H1 (cell line): ENCODE results near the gene HACD2. TPM values are rescaled to one million over a fixed set of nuclear protein-coding genes. Genes with fewer than 3 reads are reported as not detected.

ENCODE experiments used
- CTCF ChIA-PET: fragments of 300-600 bp; sonication (Branson Sonifier 250); formaldehyde crosslinking; loops from one replicate; lab custom pipeline; 2021; ENCODE audit not compliant: partially characterized antibody; lab: Charles Lee
- POLR2A ChIA-PET: fragments of 300-600 bp; sonication (Branson Sonifier 250); formaldehyde crosslinking; loops from one replicate; lab custom pipeline; 2021; ENCODE audit warnings: inconsistent platforms; ENCODE audit not compliant: partially characterized antibody; lab: Charles Lee
- DNase-seq, 2 experiments: peaks; one replicate each; pipeline versions ENCODE4 v3.0.0 to v3.0.0-alpha.2; 2010 to 2022; ENCODE audit warnings: low spot score in 2 of 2, low read depth in 1 of 2, mixed read lengths in 1 of 2
- FAIRE-seq: peaks from 2 replicates; lab custom pipeline; 2011; peaks lifted over from hg19 to GRCh38; lab: Jason Lieb, UNC
- H2AFZ ChIP-seq: 2 replicates; pipeline ENCODE4 v1.8.1; 2012; ENCODE audit warnings: low read length, inconsistent platforms
- H2AK5ac ChIP-seq: 2 replicates; pipeline ENCODE4 v1.6.1; 2013; ENCODE audit warnings: low read depth, low read length
- H2BK120ac ChIP-seq: replicated peaks from 2 replicates; pipeline ENCODE3; 2013; ENCODE audit warnings: low read depth, low read length, inconsistent platforms
- H2BK12ac ChIP-seq: 2 replicates; pipeline ENCODE4 v1.6.1; 2013; ENCODE audit warnings: low read depth, low read length
- H2BK15ac ChIP-seq: 2 replicates; pipeline ENCODE4 v1.6.1; 2013; ENCODE audit warnings: low read length
- H2BK20ac ChIP-seq: 2 replicates; pipeline ENCODE4 v1.6.1; 2013; ENCODE audit warnings: low read length
- H2BK5ac ChIP-seq: 2 replicates; pipeline ENCODE4 v1.6.1; 2013; ENCODE audit warnings: low read depth, low read length
- H3K14ac ChIP-seq: 2 replicates; pipeline ENCODE4 v1.6.1; 2013; ENCODE audit warnings: inconsistent platforms; ENCODE audit not compliant: insufficient read length
- H3K18ac ChIP-seq: 2 replicates; pipeline ENCODE4 v1.6.1; 2013; ENCODE audit warnings: low read length; ENCODE audit errors: extremely low read depth
- H3K23ac ChIP-seq: 2 replicates; pipeline ENCODE4 v1.6.1; 2013; ENCODE audit warnings: inconsistent platforms; ENCODE audit not compliant: insufficient read length
- H3K23me2 ChIP-seq: 2 replicates; pipeline ENCODE4 v1.6.1; 2013; ENCODE audit warnings: low read depth, low read length
- H3K27ac ChIP-seq: 2 replicates; pipeline ENCODE4 v1.6.1; 2011; ENCODE audit warnings: low read depth, low read length, inconsistent platforms
- H3K27me3 ChIP-seq, 4 experiments: replicated peaks in 1 of 4; 1 replicate in 1 of 4; 2 replicates in 3 of 4; pipeline versions ENCODE4 v1.6.1 to v1.8.1; 2011 to 2013; ENCODE audit warnings: low read length in 3 of 4, mild to moderate bottlenecking in 3 of 4, inconsistent platforms in 2 of 4, mixed read lengths in 2 of 4, moderate library complexity in 1 of 4; ENCODE audit not compliant: control insufficient read depth in 3 of 4, insufficient read depth in 3 of 4; ENCODE audit errors: extremely low read depth in 1 of 4
- H3K36me3 ChIP-seq, 4 experiments: 2 replicates each; pipeline versions ENCODE4 v1.6.1 to v1.8.1; 2011 to 2013; ENCODE audit warnings: mild to moderate bottlenecking in 4 of 4, low read length in 3 of 4, moderate library complexity in 2 of 4, control low read depth in 1 of 4, inconsistent platforms in 1 of 4; ENCODE audit not compliant: insufficient read depth in 4 of 4, control insufficient read depth in 2 of 4
- H3K4ac ChIP-seq: replicated peaks from 2 replicates; pipeline ENCODE3; 2013; ENCODE audit warnings: low read length, low read depth, mixed read lengths, inconsistent platforms; ENCODE audit not compliant: insufficient read length
- H3K4me1 ChIP-seq, 4 experiments: replicated peaks in 1 of 4; 1 replicate in 1 of 4; 2 replicates in 3 of 4; pipeline versions ENCODE4 v1.6.1 to v1.8.1; 2011 to 2013; ENCODE audit warnings: low read length in 3 of 4, inconsistent platforms in 2 of 4, mixed read lengths in 1 of 4; ENCODE audit not compliant: insufficient read depth in 4 of 4, control insufficient read depth in 3 of 4
- H3K4me2 ChIP-seq, 2 experiments: 2 replicates each; pipeline versions ENCODE4 v1.6.1 to v1.8.1; 2011 to 2013; ENCODE audit warnings: low read depth in 2 of 2, low read length in 2 of 2, control low read depth in 1 of 2, inconsistent platforms in 1 of 2, mild to moderate bottlenecking in 1 of 2; ENCODE audit not compliant: insufficient read depth in 1 of 2
- H3K4me3 ChIP-seq, 4 experiments: fragments of 200-600, 300-600 bp in 1 of 4; sonication (generic), shearing (Covaris generic), sonication (Bioruptor Twin) in 1 of 4; 2 replicates each; pipeline versions ENCODE4 v1.5.1 to v1.8.1; 2011 to 2016; ENCODE audit warnings: low read length in 4 of 4, low read depth in 3 of 4, control low read depth in 2 of 4, inconsistent platforms in 2 of 4, mild to moderate bottlenecking in 2 of 4, mixed read lengths in 1 of 4, moderate library complexity in 1 of 4; ENCODE audit not compliant: insufficient read depth in 2 of 4; ENCODE audit errors: extremely low read depth in 1 of 4
- H3K56ac ChIP-seq: replicated peaks from 2 replicates; pipeline ENCODE3; 2013; ENCODE audit warnings: low read depth, mild to moderate bottlenecking, mixed read lengths, low read length, inconsistent platforms; ENCODE audit not compliant: insufficient read length
- H3K79me1 ChIP-seq: 2 replicates; pipeline ENCODE4 v1.6.1; 2013; ENCODE audit warnings: low read depth, low read length, control low read depth
- H3K79me2 ChIP-seq, 2 experiments: 2 replicates each; pipeline versions ENCODE4 v1.6.1 to v1.8.1; 2012 to 2013; ENCODE audit warnings: low read length in 2 of 2, mild to moderate bottlenecking in 2 of 2, inconsistent platforms in 1 of 2; ENCODE audit not compliant: insufficient read depth in 2 of 2, control insufficient read depth in 1 of 2
- H3K9ac ChIP-seq, 4 experiments: replicated peaks in 1 of 4; 1 replicate in 1 of 4; 2 replicates in 3 of 4; pipeline versions ENCODE4 v1.6.1 to v1.8.1; 2011 to 2013; ENCODE audit warnings: low read depth in 3 of 4, low read length in 3 of 4, control low read depth in 2 of 4, mild to moderate bottlenecking in 2 of 4, moderate library complexity in 2 of 4, inconsistent platforms in 1 of 4; ENCODE audit errors: extremely low read depth in 1 of 4
- H3K9me3 ChIP-seq, 2 experiments: 2 replicates each; pipeline versions ENCODE4 v1.6.1 to v1.8.1; 2012 to 2013; ENCODE audit warnings: mild to moderate bottlenecking in 2 of 2, moderate library complexity in 2 of 2, control low read depth in 1 of 2, inconsistent platforms in 1 of 2, low read depth in 1 of 2, low read length in 1 of 2, mixed read lengths in 1 of 2; ENCODE audit not compliant: insufficient read depth in 2 of 2
- H4K20me1 ChIP-seq, 2 experiments: replicated peaks in 1 of 2; 2 replicates each; pipeline versions ENCODE3 to v1.8.1; 2011 to 2013; ENCODE audit warnings: inconsistent platforms in 2 of 2, low read length in 2 of 2, mild to moderate bottlenecking in 1 of 2; ENCODE audit not compliant: insufficient read depth in 2 of 2, control insufficient read depth in 1 of 2
- H4K5ac ChIP-seq: 2 replicates; pipeline ENCODE4 v1.6.1; 2013; ENCODE audit warnings: low read length, low read depth, mixed read lengths, inconsistent platforms; ENCODE audit not compliant: insufficient read length
- H4K8ac ChIP-seq: 2 replicates; pipeline ENCODE4 v1.8.0; 2013; ENCODE audit warnings: mild to moderate bottlenecking, moderate library complexity, low read length, inconsistent platforms; ENCODE audit not compliant: insufficient read depth; ENCODE audit errors: extremely low read depth
- H4K91ac ChIP-seq: replicated peaks from 2 replicates; pipeline ENCODE3; 2013; ENCODE audit warnings: low read length, mixed read lengths, inconsistent platforms; ENCODE audit not compliant: insufficient read length
- BRCA1 ChIP-seq: IDR thresholded peaks from 2 replicates; pipeline ENCODE4 v1.6.1; 2012; ENCODE audit warnings: low read depth, low read length, improper control_type of control experiment
- GABPA ChIP-seq: IDR thresholded peaks from 2 replicates; pipeline ENCODE4 v1.6.1; 2011; ENCODE audit warnings: mild to moderate bottlenecking, low read length, moderate library complexity, borderline replicate concordance; ENCODE audit not compliant: insufficient read depth
- POU5F1 ChIP-seq: IDR thresholded peaks from 2 replicates; pipeline ENCODE4 v1.6.1; 2011; ENCODE audit warnings: low read depth, mild to moderate bottlenecking, low read length, moderate library complexity
- RAD21 ChIP-seq, 2 experiments: IDR thresholded peaks in 1 of 2; conservative IDR thresholded peaks in 1 of 2; 2 replicates each; pipeline ENCODE4 v1.6.1; 2011; ENCODE audit warnings: low read depth in 2 of 2, low read length in 2 of 2, improper control_type of control experiment in 1 of 2, inconsistent platforms in 1 of 2, mild to moderate bottlenecking in 1 of 2, moderate library complexity in 1 of 2
- RBBP5 ChIP-seq: IDR thresholded peaks from 2 replicates; pipeline ENCODE4 v1.7.1; 2012; ENCODE audit warnings: low read depth, mild to moderate bottlenecking, inconsistent platforms, low read length, moderate library complexity, borderline replicate concordance
- WGBS, 2 experiments: shearing (Covaris generic) in 1 of 2; methylation state at CpG; one replicate each; pipeline versions ENCODE4 v1.1.6 to v1.1.7; 2013 to 2015; ENCODE audit warnings: low lambda C conversion rate in 2 of 2, mixed read lengths in 2 of 2, inconsistent platforms in 1 of 2, low coverage in 1 of 2, missing lambda C conversion rate in 1 of 2; ENCODE audit not compliant: insufficient replicate concordance in 2 of 2, insufficient coverage in 1 of 2, insufficient read length in 1 of 2; ENCODE audit errors: extremely low coverage in 1 of 2, missing lambda C conversion rate in 1 of 2; 5-methylcytosine and 5-hydroxymethylcytosine counted together
- polyA plus RNA-seq, 7 experiments: library from polyadenylated mRNA; depleted of rRNA in 3 of 7; stranded (reverse) in 5 of 7; unstranded in 2 of 7; fragments of >200 nt in 5 of 7; fragments of 200-250 nt in 2 of 7; gene quantifications; 1 replicate in 5 of 7; 2 replicates in 1 of 7; 4 replicates in 1 of 7; pipeline versions ENCODE4 v1.2.1 to v1.2.3, GENCODE V29; 2011 to 2013; ENCODE audit warnings: missing spikeins in 2 of 7, mixed read lengths in 2 of 7
- total RNA-seq: library from RNA; stranded (reverse); fragmentation: NEBNext Ultra II Directional; extraction: Animal tissue kit (Norgen Biotek cat#: 25700); gene quantifications from 2 replicates; pipeline ENCODE4 v1.2.1, GENCODE V29; 2021

The HACD2 gene
- total and polyA plus RNA-seq, 2 of the 8 experiments (the other 6 are each of a cell fraction or from before 2014, with no cell fraction given): 24.9 to 31.2 TPM

GRCh38 chr3:123582315-123582714 is 2.5 kb downstream of the HACD2 start:
- Histone ChIP-seq H3K4me2 (no peak overlapping the region), H2BK5ac (no peak overlapping the region), H3K79me2 (peaks cover 0 to 3% of the 10 kb centered on the region in 2 experiments; a peak in 2 of 4 replicates), H3K36me3 (peaks cover 0 to 14% (median 3%) of the 10 kb centered on the region in 4 experiments; a peak in 3 of 8 replicates), H3K9ac (no peak overlapping the region), H3K4ac (no peak overlapping the region), H4K5ac (no peak overlapping the region), H4K20me1 (peaks cover 0 to 1% of the 10 kb centered on the region in 2 experiments), H3K4me3 (no peak overlapping the region), H2AK5ac (no peak overlapping the region), H4K8ac (no peak overlapping the region), H2AFZ (no peak overlapping the region), H4K91ac (no peak overlapping the region), H3K18ac (no peak overlapping the region), H2BK120ac (no peak overlapping the region), H3K23ac (no peak overlapping the region), H3K56ac (no peak overlapping the region), H3K23me2 (peaks cover 15% of the 10 kb centered on the region), H2BK12ac (no peak overlapping the region), H2BK20ac (no peak overlapping the region), H3K79me1 (no peaks in the 10 kb centered on the region), H2BK15ac (no peak overlapping the region), H3K27me3 (no peaks in the 10 kb centered on the region), H3K4me1 (peaks cover 0 to 3% (median 0%) of the 10 kb centered on the region in 4 experiments; a peak in 3 of 7 replicates), H3K9me3 (no peaks in the 10 kb centered on the region), H3K14ac (no peak overlapping the region), H3K27ac (no peak overlapping the region)
- FAIRE-seq: no peak
- ChIA-PET POLR2A (interaction anchor here (1.6 to 1.9 kb wide), 2 partner anchors 11 to 36 kb away, joined by 3 to 9 read pairs; no protein-coding TSS in a partner anchor), CTCF (interaction anchor here (0.6 to 3.4 kb wide), 5 partner anchors 20 to 411 kb away, joined by 3 to 16 read pairs (median 4); partner anchors contain the start of gene ADCY5)
- DNase-seq: no peak
- WGBS, 2 experiments: 82% methylated on average over 3 of the region's 3 CpGs; no CpG with 5 or more reads in 1 of the 2 experiments
- no peak for TF ChIP-seq GABPA
- no peak for TF ChIP-seq RBBP5
- no peak for TF ChIP-seq POU5F1
- no peak for TF ChIP-seq RAD21 (IDR thresholded peaks at IDR 0.05 in 1 of 2, conservative IDR thresholded peaks at IDR 0.05 in 1 of 2; ENCODE audit: low read depth in 2 of 2, low read length in 2 of 2)
- no peak for TF ChIP-seq BRCA1
